GM12801 (cell line): Measurements from ENCODE around the gene ATOSA.

Experiments used
- CTCF ChIP-seq: IDR thresholded peaks from one replicate; pipeline ENCODE4 v1.5.1; 2011; ENCODE audit warnings: control low read depth; ENCODE audit not compliant: insufficient read length; ENCODE audit errors: extremely low read depth

The ATOSA gene

GRCh38 chr15:52679232-52680040, at the start of gene ATOSA:
Gene ATOSA (minus strand): TSS chr15:52679388. CDS start chr15:52678021, 1,367 bp downstream.
- no peak for TF ChIP-seq CTCF

- TF ChIP-seq CTCF, result no peak
These were observed 49.7 kb upstream of the ATOSA start for GRCh38 chr15:52728899-52729298.

- no peak for TF ChIP-seq CTCF
These were observed 48.6 kb upstream of the ATOSA start for GRCh38 chr15:52727815-52728214.

- no peak for TF ChIP-seq CTCF
These were observed 47.0 kb upstream of the ATOSA start for GRCh38 chr15:52726195-52726594.

- TF ChIP-seq CTCF, result no peak
These were observed 39.4 kb upstream of the ATOSA start for GRCh38 chr15:52718551-52718950.

- TF ChIP-seq CTCF, result no peak
These were observed 38.7 kb upstream of the ATOSA start for GRCh38 chr15:52717924-52718323.

GRCh38 chr15:52717481-52717880, 38.3 kb upstream of the ATOSA start:
- no peak for TF ChIP-seq CTCF
